HEK293 (cell line): ENCODE results near the gene APOL4.

ENCODE experiments used
- CTCF ChIA-PET: fragments of 350-600 bp; formaldehyde crosslinking; extraction: SDS; loops from one replicate; lab custom pipeline; 2021; ENCODE audit warnings: antibody characterized with exemption; lab: Yijun Ruan, JAX
- POLR2A ChIA-PET: fragments of 300-600 bp; formaldehyde crosslinking; extraction: SDS; loops from one replicate; lab custom pipeline; 2020; ENCODE audit warnings: antibody characterized with exemption, inconsistent platforms; lab: Yijun Ruan, JAX
- H3K27ac ChIP-seq: fragments of 200-500 bp; sonication (Bioruptor generic); 2 replicates; pipeline ENCODE4 v1.5.1; 2014; ENCODE audit warnings: low read depth, low read length, control low read depth, inconsistent platforms; ENCODE audit errors: extremely low read depth
- H3K36me3 ChIP-seq, 2 experiments: fragments of 200-500 bp in 1 of 2; sonication (Bioruptor generic) in 1 of 2; 1 replicate in 1 of 2; 2 replicates in 1 of 2; pipeline ENCODE4 v1.5.1; 2014 to 2017; ENCODE audit warnings: inconsistent platforms in 2 of 2, low read length in 2 of 2; ENCODE audit not compliant: control insufficient read depth in 2 of 2, insufficient read depth in 1 of 2
- H3K4me1 ChIP-seq: fragments of 200-500 bp; sonication (Bioruptor generic); 2 replicates; pipeline ENCODE4 v1.5.1; 2014; ENCODE audit warnings: mild to moderate bottlenecking, low read length, inconsistent platforms; ENCODE audit not compliant: control insufficient read depth, insufficient read depth
- H3K4me3 ChIP-seq: 2 replicates; pipeline ENCODE4 v1.5.1; 2011; ENCODE audit warnings: low read depth, mild to moderate bottlenecking, control low read depth, low read length, moderate library complexity
- H3K9me3 ChIP-seq: fragments of 200-500 bp; sonication (Bioruptor generic); 2 replicates; pipeline ENCODE4 v1.5.1; 2014; ENCODE audit warnings: low read depth, low read length, inconsistent platforms; ENCODE audit not compliant: control insufficient read depth, insufficient read depth
- FEZF1 ChIP-seq: fragments of 450-650 bp; formaldehyde crosslinking; IDR thresholded peaks from 2 replicates; pipeline ENCODE4 v1.5.1; 2016; ENCODE audit warnings: missing biosample characterization, missing genetic modification characterization
- HOXA7 ChIP-seq: sonication (generic); formaldehyde crosslinking; IDR thresholded peaks from 2 replicates; pipeline ENCODE4 v1.8.1; 2022; ENCODE audit warnings: missing genetic modification reagents, borderline replicate concordance
- PRDM6 ChIP-seq: fragments of 450-650 bp; formaldehyde crosslinking; IDR thresholded peaks from 2 replicates; pipeline ENCODE4 v1.5.1; 2017; ENCODE audit warnings: missing biosample characterization, missing genetic modification characterization
- ZBTB8A ChIP-seq: fragments of 450-650 bp; formaldehyde crosslinking; IDR thresholded peaks from 2 replicates; pipeline ENCODE4 v1.5.1; 2016; ENCODE audit warnings: missing biosample characterization, missing genetic modification characterization
- ZNF26 ChIP-seq: fragments of 450-650 bp; formaldehyde crosslinking; IDR thresholded peaks from 2 replicates; pipeline ENCODE4 v1.5.1; 2016; ENCODE audit warnings: missing biosample characterization, missing genetic modification characterization
- ZNF280D ChIP-seq: fragments of 450-650 bp; formaldehyde crosslinking; IDR thresholded peaks from 2 replicates; pipeline ENCODE4 v1.5.1; 2016; ENCODE audit warnings: missing biosample characterization, missing genetic modification characterization
- ZNF302 ChIP-seq: fragments of 450-650 bp; formaldehyde crosslinking; IDR thresholded peaks from 2 replicates; pipeline ENCODE4 v1.5.1; 2016; ENCODE audit warnings: missing biosample characterization, missing genetic modification characterization, low read depth
- ZNF335 ChIP-seq: fragments of 450-650 bp; formaldehyde crosslinking; conservative IDR thresholded peaks from 2 replicates; pipeline ENCODE4 v1.5.1; 2016; ENCODE audit warnings: missing biosample characterization, missing genetic modification characterization
- ZNF366 ChIP-seq: fragments of 450-650 bp; formaldehyde crosslinking; conservative IDR thresholded peaks from 2 replicates; pipeline ENCODE4 v1.5.1; 2016; ENCODE audit warnings: missing biosample characterization, missing genetic modification characterization
- ZNF398 ChIP-seq: fragments of 450-650 bp; formaldehyde crosslinking; IDR thresholded peaks from 2 replicates; pipeline ENCODE4 v1.5.1; 2017; ENCODE audit warnings: missing biosample characterization, missing genetic modification characterization
- ZNF416 ChIP-seq: fragments of 450-650 bp; formaldehyde crosslinking; IDR thresholded peaks from 2 replicates; pipeline ENCODE4 v1.5.1; 2016; ENCODE audit warnings: missing biosample characterization, missing genetic modification characterization
- ZNF48 ChIP-seq: fragments of 450-650 bp; formaldehyde crosslinking; IDR thresholded peaks from 2 replicates; pipeline ENCODE4 v1.5.1; 2016; ENCODE audit warnings: missing biosample characterization, missing genetic modification characterization
- ZNF549 ChIP-seq: fragments of 450-650 bp; IDR thresholded peaks from 2 replicates; pipeline ENCODE4 v1.5.1; 2018; ENCODE audit warnings: missing biosample characterization, missing genetic modification characterization, mild to moderate bottlenecking, inconsistent platforms, moderate library complexity
- ZNF677 ChIP-seq: fragments of 450-650 bp; IDR thresholded peaks from 2 replicates; pipeline ENCODE4 v1.5.0; 2018; ENCODE audit warnings: missing biosample characterization, mild to moderate bottlenecking, missing genetic modification characterization, moderate library complexity
- ZNF704 ChIP-seq: fragments of 450-650 bp; formaldehyde crosslinking; IDR thresholded peaks from 2 replicates; pipeline ENCODE4 v1.5.1; 2016; ENCODE audit warnings: missing biosample characterization, missing genetic modification characterization
- ZNF707 ChIP-seq: fragments of 450-650 bp; formaldehyde crosslinking; IDR thresholded peaks from 2 replicates; pipeline ENCODE4 v1.5.1; 2016; ENCODE audit warnings: missing biosample characterization, missing genetic modification characterization
- ZNF76 ChIP-seq: fragments of 450-650 bp; formaldehyde crosslinking; IDR thresholded peaks from 2 replicates; pipeline ENCODE4; 2016; ENCODE audit warnings: low read depth, missing biosample characterization, missing genetic modification characterization, borderline replicate concordance
- ZNF768 ChIP-seq: fragments of 450-650 bp; formaldehyde crosslinking; IDR thresholded peaks from 2 replicates; pipeline ENCODE4 v1.5.1; 2018; ENCODE audit warnings: missing biosample characterization, mild to moderate bottlenecking, missing genetic modification characterization
- ZNF785 ChIP-seq: fragments of 450-650 bp; formaldehyde crosslinking; IDR thresholded peaks from 2 replicates; pipeline ENCODE4 v1.5.1; 2016; ENCODE audit warnings: missing biosample characterization, missing genetic modification characterization

APOL4 gene

GRCh38 chr22:36227806-36228205 is 26.2 kb upstream of the APOL4 start:
- no peak overlapping the region for H3K27ac ChIP-seq
- TF ChIP-seq ZNF26 (tag by site-specific recombination) (no peak), ZNF677 (tag by site-specific recombination) (no peak), ZNF335 (no peak), ZNF366 (tag by site-specific recombination) (no peak), ZBTB8A (tag by site-specific recombination) (no peak), FEZF1 (tag by site-specific recombination) (no peak), ZNF302 (tag by site-specific recombination) (no peak)
- no peaks in the 10 kb centered on the region for H3K9me3 ChIP-seq
- POLR2A ChIA-PET = interaction anchor here (0.7 kb wide), 1 partner anchor 54 kb away, joined by 6 read pairs; no protein-coding TSS in a partner anchor
- H3K36me3 ChIP-seq = peaks cover 0 to 49% of the 10 kb centered on the region in 2 experiments; a peak in 1 of 3 replicates
- H3K4me1 ChIP-seq = no peaks in the 10 kb centered on the region
- CTCF ChIA-PET = interaction anchor here (1.2 kb wide), 1 partner anchor 11 kb away, joined by 5 read pairs; the partner anchor contains the start of gene APOL2
- no peak overlapping the region for H3K4me3 ChIP-seq

GRCh38 chr22:36227396-36227795 is 25.8 kb upstream of the APOL4 start:
- peaks cover 0 to 45% of the 10 kb centered on the region in 2 experiments; a peak in 1 of 3 replicates for H3K36me3 ChIP-seq
- CTCF ChIA-PET = interaction anchor here (1.2 kb wide), 1 partner anchor 12 kb away, joined by 5 read pairs; the partner anchor contains the start of gene APOL2
- POLR2A ChIA-PET = interaction anchor here (0.7 kb wide), 1 partner anchor 54 kb away, joined by 6 read pairs; no protein-coding TSS in a partner anchor

GRCh38 chr22:36226189-36226588 is 24.6 kb upstream of the APOL4 start:
- H3K9me3 ChIP-seq = no peaks in the 10 kb centered on the region
- H3K36me3 ChIP-seq = peaks cover 0 to 33% of the 10 kb centered on the region in 2 experiments; a peak in 1 of 3 replicates
- no peaks in the 10 kb centered on the region for H3K4me1 ChIP-seq
- no peak overlapping the region for H3K27ac ChIP-seq
- H3K4me3 ChIP-seq = no peak overlapping the region
- ChIA-PET POLR2A (interaction anchor here (1.2 kb wide), 1 partner anchor 13 kb away, joined by 5 read pairs; the partner anchor contains the start of gene APOL2), CTCF (interaction anchor here (0.6 to 1.1 kb wide), 2 partner anchors 13 to 31 kb away, joined by 3 read pairs; partner anchors contain the start of gene APOL2)
- TF ChIP-seq ZNF280D (tag by site-specific recombination) (no peak), ZNF398 (tag by site-specific recombination) (no peak), HOXA7 (CRISPR knock-in tag) (no peak), ZNF76 (no peak), ZNF707 (tag by site-specific recombination) (no peak), ZNF704 (no peak), ZNF48 (tag by site-specific recombination) (no peak), ZNF768 (tag by site-specific recombination) (no peak)

More at GRCh38 chr22:36227396-36227795, 25.8 kb upstream of the APOL4 start:
- H3K4me1 ChIP-seq = no peaks in the 10 kb centered on the region
- no peaks in the 10 kb centered on the region for H3K9me3 ChIP-seq
- no peak overlapping the region for H3K27ac ChIP-seq
- TF ChIP-seq ZNF785 (tag by site-specific recombination) (no peak), ZNF416 (no peak), ZNF707 (tag by site-specific recombination) (no peak), ZNF549 (tag by site-specific recombination) (no peak), PRDM6 (tag by site-specific recombination) (no peak)
- H3K4me3 ChIP-seq = no peak overlapping the region
